NCI-H1092 (cell line): ENCODE measurements around the gene FANK1.
"Not testable (repeated sequence)": the region's sequence is repeated elsewhere in the genome, so short reads cannot be mapped to it uniquely, and the experiment has no call there.

ENCODE experiments used
- DNase-seq: peaks from one replicate; lab custom pipeline; 2025; lab: John Stamatoyannopoulos, UW

Gene FANK1

GRCh38 chr10:126021833-126022500, 125.6 kb downstream of the FANK1 start:
- DNase-seq: no peak

GRCh38 chr10:126022841-126023240, 126.5 kb downstream of the FANK1 start:
- DNase-seq: no peak

GRCh38 chr10:126027692-126028091, 131.3 kb downstream of the FANK1 start:
- DNase-seq: no peak

- DNase-seq: no peak
Observed at GRCh38 chr10:126029999-126030398, 133.6 kb downstream of the FANK1 start.

GRCh38 chr10:126034586-126034985, 138.2 kb downstream of the FANK1 start:
- DNase-seq: no peak

GRCh38 chr10:126036515-126036914, 140.2 kb downstream of the FANK1 start:
- DNase-seq: no peak

GRCh38 chr10:126037946-126038345, 141.6 kb downstream of the FANK1 start:
- DNase-seq: no peak

GRCh38 chr10:126041117-126041516, 144.8 kb downstream of the FANK1 start:
- DNase-seq: no peak

- no peak for DNase-seq
Observed at GRCh38 chr10:126041804-126042231, 145.5 kb downstream of the FANK1 start.

GRCh38 chr10:126042354-126042753, 146.0 kb downstream of the FANK1 start:
- no peak for DNase-seq

- DNase-seq: no peak
Observed at GRCh38 chr10:126042906-126043305, 146.5 kb downstream of the FANK1 start.

GRCh38 chr10:126043389-126043788, 147.0 kb downstream of the FANK1 start:
- DNase-seq: no peak

- no peak for DNase-seq
Observed at GRCh38 chr10:126045861-126046260, 149.5 kb downstream of the FANK1 start.

GRCh38 chr10:126046831-126047230, 150.5 kb downstream of the FANK1 start:
- no peak for DNase-seq

- not testable (repeated sequence) for DNase-seq
Observed at GRCh38 chr10:126047749-126048148, 151.4 kb downstream of the FANK1 start.

- no peak for DNase-seq
Observed at GRCh38 chr10:126049759-126050700, 153.7 kb downstream of the FANK1 start.

GRCh38 chr10:126052171-126052570, 155.8 kb downstream of the FANK1 start:
- no peak for DNase-seq

GRCh38 chr10:126054191-126054590, 157.8 kb downstream of the FANK1 start:
- no peak for DNase-seq

GRCh38 chr10:126057494-126057893, 161.1 kb downstream of the FANK1 start:
- no peak for DNase-seq

GRCh38 chr10:126058104-126058503, 161.7 kb downstream of the FANK1 start:
- no peak for DNase-seq

- DNase-seq: no peak
Observed at GRCh38 chr10:126058507-126058906, 162.1 kb downstream of the FANK1 start.
